ENCODE data around the gene SCAANT1. TPM values are rescaled to one million over a fixed set of nuclear protein-coding genes. Genes with fewer than 3 reads are reported as not detected.

Gene SCAANT1
- total and polyA plus RNA-seq, 2 of the 8 experiments (the other 6 are each of a cell fraction or from before 2014, with no cell fraction given), result not detected

- no peaks in the 10 kb centered on the region for H3K36me3 ChIP-seq (ENCODE audit: control insufficient read depth in 2 of 4, insufficient read depth in 4 of 4, low read length in 3 of 4)
- H4K91ac ChIP-seq (replicated peaks; ENCODE audit: insufficient read length, low read length), result no peak overlapping the region
- H2BK120ac ChIP-seq (replicated peaks; ENCODE audit: low read depth, low read length), result no peak overlapping the region
- no peak overlapping the region for H3K23ac ChIP-seq (ENCODE audit: insufficient read length)
- ChIA-PET CTCF (ENCODE audit: partially characterized antibody) (interaction anchor here (0.9 to 4.3 kb wide), 3 partner anchors 9 to 81 kb away, joined by 3 to 23 read pairs (median 4); no protein-coding TSS in a partner anchor), POLR2A (ENCODE audit: partially characterized antibody) (interaction anchor here (0.8 kb wide), 1 partner anchor 13 kb away, joined by 3 read pairs; no protein-coding TSS in a partner anchor)
- H3K9ac ChIP-seq (replicated peaks in 1 of 4; ENCODE audit: extremely low read depth in 1 of 4, low read depth in 3 of 4, low read length in 3 of 4), result no peak overlapping the region
- H3K79me1 ChIP-seq (ENCODE audit: low read depth, low read length), result peaks cover 4% of the 10 kb centered on the region; the same call in 1 of the 2 replicates
- H2AFZ ChIP-seq (ENCODE audit: low read length), result no peak overlapping the region
- TF ChIP-seq KDM1A (IDR thresholded peaks at IDR 0.05; ENCODE audit: borderline replicate concordance, low read length), result no peak
- no peak for TF ChIP-seq KDM4A (IDR thresholded peaks at IDR 0.05; ENCODE audit: low read depth, low read length, severe bottlenecking)
- peak; percentile 58 for TF ChIP-seq TEAD4 (IDR thresholded peaks at IDR 0.05; ENCODE audit: low read depth, low read length)
- TF ChIP-seq SAP30 (IDR thresholded peaks at IDR 0.05; ENCODE audit: insufficient read depth, insufficient replicate concordance, low read length), result no peak
- H2BK12ac ChIP-seq (ENCODE audit: low read depth, low read length), result no peak overlapping the region
- no peaks in the 10 kb centered on the region for H3K27me3 ChIP-seq (replicated peaks in 1 of 4; ENCODE audit: control insufficient read depth in 3 of 4, extremely low read depth in 1 of 4, insufficient read depth in 3 of 4, low read length in 3 of 4)
- no peak overlapping the region for H3K4me3 ChIP-seq (ENCODE audit: extremely low read depth in 1 of 4, insufficient read depth in 2 of 4, low read depth in 3 of 4, low read length in 4 of 4)
- no peak for FAIRE-seq
- no peak overlapping the region for H3K56ac ChIP-seq (replicated peaks; ENCODE audit: insufficient read length, low read depth, low read length)
- 0 out of 4 replicates have a peak, but pooled peaks cover 0 to 8% of the 10 kb centered on the region in 2 experiments for H3K79me2 ChIP-seq (ENCODE audit: control insufficient read depth in 1 of 2, insufficient read depth in 2 of 2, low read length in 2 of 2)
- H2BK5ac ChIP-seq (ENCODE audit: low read depth, low read length), result no peak overlapping the region
- no peak overlapping the region for H2BK20ac ChIP-seq (ENCODE audit: low read length)
- H2AK5ac ChIP-seq (ENCODE audit: low read depth, low read length), result no peak overlapping the region
- no peak overlapping the region for H3K4ac ChIP-seq (replicated peaks; ENCODE audit: insufficient read length, low read depth, low read length)
- 84% methylated on average over 2 of the region's 2 CpGs; no CpG with 5 or more reads in 1 of the 2 experiments for WGBS, 2 experiments (ENCODE audit: extremely low coverage in 1 of 2, insufficient coverage in 1 of 2, insufficient read length in 1 of 2, insufficient replicate concordance in 2 of 2, low coverage in 1 of 2, low lambda C conversion rate in 2 of 2, missing lambda C conversion rate in 1 of 2)
- no peaks in the 10 kb centered on the region for H3K23me2 ChIP-seq (ENCODE audit: low read depth, low read length)
- H3K18ac ChIP-seq (ENCODE audit: extremely low read depth, low read length), result no peak overlapping the region
- H2BK15ac ChIP-seq (ENCODE audit: low read length), result no peak overlapping the region
- no peak overlapping the region for H3K27ac ChIP-seq (ENCODE audit: low read depth, low read length)
- H3K14ac ChIP-seq (ENCODE audit: insufficient read length), result no peak overlapping the region
- no peaks in the 10 kb centered on the region for H3K9me3 ChIP-seq (ENCODE audit: insufficient read depth in 2 of 2, low read depth in 1 of 2, low read length in 1 of 2)
- H4K20me1 ChIP-seq (replicated peaks in 1 of 2; ENCODE audit: control insufficient read depth in 1 of 2, insufficient read depth in 2 of 2, low read length in 2 of 2), result no peaks in the 10 kb centered on the region
- DNase-seq (ENCODE audit: low read depth in 1 of 2, low spot score in 2 of 2), result no peak
- no peak overlapping the region for H4K5ac ChIP-seq (ENCODE audit: insufficient read length, low read depth, low read length)
- no peak overlapping the region for H4K8ac ChIP-seq (ENCODE audit: extremely low read depth, insufficient read depth, low read length)
- peaks cover 0 to 4% (median 0%) of the 10 kb centered on the region in 4 experiments; a peak in 2 of 7 replicates for H3K4me1 ChIP-seq (replicated peaks in 1 of 4; ENCODE audit: control insufficient read depth in 3 of 4, insufficient read depth in 4 of 4, low read length in 3 of 4)
- no peak overlapping the region for H3K4me2 ChIP-seq (ENCODE audit: insufficient read depth in 1 of 2, low read depth in 2 of 2, low read length in 2 of 2)
These were observed 36.8 kb upstream of the SCAANT1 start for GRCh38 chr3:63949005-63949404.
